Upper lobe of left lung (tissue), 6 donors: Measurements from ENCODE around the gene KCNN1. TPM values are rescaled to one million over a fixed set of nuclear protein-coding genes. Genes with fewer than 3 reads are reported as not detected.
"Not testable (repeated sequence)": the region's sequence is repeated elsewhere in the genome, so short reads cannot be mapped to it uniquely, and the experiment has no call there.

ENCODE experiments used
- ATAC-seq, 2 donors: fragments of 200-7000 bp; cut with Tn5 transposase; one replicate each; pipeline ENCODE4 v1.9.1; 2022; ENCODE audit warnings: mild to moderate bottlenecking in 2 of 2, moderate library complexity in 2 of 2; ENCODE audit not compliant: low FRiP score in 2 of 2
- DNase-seq, 2 donors: peaks; one replicate each; pipeline ENCODE4 v3.0.0-alpha.2; 2019 to 2020
- H3K27ac ChIP-seq, 4 donors: fragments of 200-600 bp; sonication (generic); one replicate each; pipeline ENCODE4 v1.5.1; 2016 to 2019
- H3K27me3 ChIP-seq, 4 donors: fragments of 200-600 bp; sonication (generic); one replicate each; pipeline ENCODE4 v1.5.1; 2017 to 2019
- H3K36me3 ChIP-seq, 4 donors: fragments of 200-600 bp; sonication (generic); one replicate each; pipeline ENCODE4 v1.5.1; 2016 to 2019
- H3K4me1 ChIP-seq, 4 donors: fragments of 200-600 bp; sonication (generic); one replicate each; pipeline ENCODE4 v1.5.1; 2018 to 2019
- H3K4me3 ChIP-seq, 4 donors: fragments of 200-600 bp; sonication (generic); one replicate each; pipeline ENCODE4 v1.5.1; 2017 to 2019; ENCODE audit warnings: mild to moderate bottlenecking in 2 of 4, moderate library complexity in 1 of 4
- H3K9me3 ChIP-seq, 4 donors: fragments of 200-600 bp; sonication (generic); one replicate each; pipeline ENCODE4 v1.5.1; 2018 to 2019
- CTCF ChIP-seq, 6 experiments: fragments of 450-650 bp in 4 of 6; fragments of 200-600 bp in 2 of 6; sonication (generic) in 2 of 6; IDR thresholded peaks; one replicate each; pipeline ENCODE4 v1.5.1; 2016 to 2019; ENCODE audit warnings: antibody characterized with exemption in 6 of 6
- EP300 ChIP-seq, 4 donors: sonication (generic); formaldehyde crosslinking; IDR thresholded peaks; one replicate each; pipeline ENCODE4 v1.5.1; 2017; ENCODE audit warnings: antibody characterized with exemption in 4 of 4, control low read depth in 2 of 4
- POLR2A ChIP-seq, 4 donors: fragments of 450-650 bp; IDR thresholded peaks; one replicate each; pipeline ENCODE4 v1.5.1; 2016 to 2017; ENCODE audit warnings: antibody characterized with exemption in 4 of 4, mild to moderate bottlenecking in 2 of 4
- POLR2AphosphoS5 ChIP-seq, 2 donors: sonication (generic); formaldehyde crosslinking; IDR thresholded peaks; one replicate each; pipeline ENCODE4 v1.5.1; 2017; ENCODE audit warnings: antibody characterized with exemption in 2 of 2
- WGBS, 2 donors: methylation state at CpG; one replicate each; pipeline ENCODE4 v1.1.5; 2017 to 2018; 5-methylcytosine and 5-hydroxymethylcytosine counted together
- total RNA-seq, 6 donors: library from RNA; depleted of rRNA in 4 of 6; stranded (reverse); fragments of >200 nt in 4 of 6; gene quantifications; one replicate each; pipeline versions ENCODE4 v1.1.0 to v1.2.1, GENCODE V29; 2016 to 2021
- donor health status: DM: no; HTN: no; CAD: no; lungs with moderate emphysema.
- donor health status: DM: no; HTN: yes; CAD: no; lungs with severe emphysema.

Gene KCNN1
- total RNA-seq, 6 donors from 2014 or later = 0.34 to 0.37 TPM; not detected in 4

- H3K9me3 ChIP-seq = no peaks in the 10 kb centered on the region
- ATAC-seq = peak in 1 of 2 donors; percentile 18
- H3K4me1 ChIP-seq = no peaks in the 10 kb centered on the region
- H3K4me3 ChIP-seq = no peak overlapping the region
- no peak overlapping the region for H3K27ac ChIP-seq
- no peak for TF ChIP-seq POLR2AphosphoS5 (IDR thresholded peaks at IDR 0.05)
- no peak for TF ChIP-seq POLR2A (IDR thresholded peaks at IDR 0.05)
- no peak for TF ChIP-seq CTCF (IDR thresholded peaks at IDR 0.05)
- TF ChIP-seq EP300 (IDR thresholded peaks at IDR 0.05) = no peak
- WGBS, 2 donors = 72 to 76% methylated on average over 15 to 17 of the region's 17 CpGs
- no peak for DNase-seq
- H3K36me3 ChIP-seq = no peaks in the 10 kb centered on the region
- H3K27me3 ChIP-seq = no peaks in the 10 kb centered on the region
These were observed 18.3 kb downstream of the KCNN1 start for GRCh38 chr19:17985037-17985818.

- H3K27me3 ChIP-seq, H3K4me1 ChIP-seq, H3K9me3 ChIP-seq, H3K27ac ChIP-seq, DNase-seq, ATAC-seq, H3K4me3 ChIP-seq, H3K36me3 ChIP-seq: not testable (repeated sequence)
- WGBS, 2 donors = 79 to 80% methylated on average over 8 of the region's 8 CpGs
These were observed 19.7 kb downstream of the KCNN1 start for GRCh38 chr19:17986569-17986968.

- TF ChIP-seq EP300 (IDR thresholded peaks at IDR 0.05) (no peak), POLR2A (IDR thresholded peaks at IDR 0.05) (no peak)
- no peaks in the 10 kb centered on the region for H3K4me1 ChIP-seq
- no peak overlapping the region for H3K4me3 ChIP-seq
- no peaks in the 10 kb centered on the region for H3K27me3 ChIP-seq
- no peaks in the 10 kb centered on the region for H3K9me3 ChIP-seq
- H3K27ac ChIP-seq = no peak overlapping the region
- ATAC-seq = no peak
- DNase-seq = no peak
- 92 to 93% methylated on average over 10 to 13 of the region's 13 CpGs for WGBS, 2 donors
- no peaks in the 10 kb centered on the region for H3K36me3 ChIP-seq
These were observed 21.3 kb downstream of the KCNN1 start for GRCh38 chr19:17988161-17988560.

GRCh38 chr19:17989425-17990094 lies 22.7 kb downstream of the KCNN1 start:
- ATAC-seq (no peak), DNase-seq (no peak)
- no peaks in the 10 kb centered on the region for H3K9me3 ChIP-seq
- H3K4me1 ChIP-seq = no peaks in the 10 kb centered on the region
- H3K4me3 ChIP-seq = no peak overlapping the region
- H3K27me3 ChIP-seq = no peaks in the 10 kb centered on the region
- H3K27ac ChIP-seq = no peak overlapping the region
- no peaks in the 10 kb centered on the region for H3K36me3 ChIP-seq
- WGBS, 2 donors = 90 to 94% methylated on average over 15 to 16 of the region's 16 CpGs
- TF ChIP-seq CTCF (IDR thresholded peaks at IDR 0.05) (no peak), POLR2A (IDR thresholded peaks at IDR 0.05) (no peak), EP300 (IDR thresholded peaks at IDR 0.05) (no peak), POLR2AphosphoS5 (IDR thresholded peaks at IDR 0.05) (no peak)

GRCh38 chr19:17993076-17993813 lies 26.3 kb downstream of the KCNN1 start:
- WGBS, 2 donors = 86 to 91% methylated on average over 10 to 27 of the region's 27 CpGs
- Histone ChIP-seq H3K27ac (no peak overlapping the region), H3K36me3 (no peaks in the 10 kb centered on the region), H3K4me3 (no peak overlapping the region), H3K9me3 (no peaks in the 10 kb centered on the region), H3K27me3 (no peaks in the 10 kb centered on the region), H3K4me1 (peaks cover 0 to 4% (median 0%) of the 10 kb centered on the region in 4 donors)
- DNase-seq (no peak), ATAC-seq (no peak)
- no peak for TF ChIP-seq POLR2AphosphoS5 (IDR thresholded peaks at IDR 0.05)
- no peak for TF ChIP-seq CTCF (IDR thresholded peaks at IDR 0.05)
- no peak for TF ChIP-seq EP300 (IDR thresholded peaks at IDR 0.05)
- TF ChIP-seq POLR2A (IDR thresholded peaks at IDR 0.05) = no peak
